Dermis blood vessel endothelial cell (primary cell): ENCODE data around the gene DPM1. TPM values are rescaled to one million over a fixed set of nuclear protein-coding genes. Genes with fewer than 3 reads are reported as not detected.
"Not testable (repeated sequence)": the region's sequence is repeated elsewhere in the genome, so short reads cannot be mapped to it uniquely, and the experiment has no call there.

ENCODE experiments used
- DNase-seq: peaks from one replicate; pipeline ENCODE4 v3.0.0; 2010
- total RNA-seq: library from RNA; depleted of rRNA; stranded (reverse); fragments of >200 nt; gene quantifications from 2 replicates; pipeline ENCODE4 v1.2.3, GENCODE V29; 2014

Gene DPM1
- total RNA-seq, 1 donor from 2014 or later = 71.5 TPM

DNA sequence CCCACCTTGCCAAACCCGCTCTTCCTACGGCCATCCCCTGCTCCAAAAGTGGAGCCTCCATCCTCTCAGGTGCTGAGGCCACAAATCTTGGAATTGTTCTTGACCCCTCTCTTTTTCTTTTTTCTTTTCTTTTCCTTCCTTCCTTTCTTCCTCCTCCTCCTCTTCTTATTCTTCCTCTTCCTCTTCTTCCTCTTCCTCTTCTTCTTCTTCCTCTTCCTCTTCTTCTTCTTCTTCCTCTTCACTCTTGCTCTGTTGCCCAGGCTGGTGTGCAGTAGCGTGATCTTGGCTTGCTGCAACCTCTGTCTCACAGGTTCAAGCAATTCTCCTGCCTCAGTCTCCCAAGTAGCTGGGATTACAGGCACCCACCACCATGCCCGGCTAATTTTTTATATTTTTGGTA, 20.2 kb upstream of the DPM1 start:
- DNase-seq = not testable (repeated sequence)

DNA sequence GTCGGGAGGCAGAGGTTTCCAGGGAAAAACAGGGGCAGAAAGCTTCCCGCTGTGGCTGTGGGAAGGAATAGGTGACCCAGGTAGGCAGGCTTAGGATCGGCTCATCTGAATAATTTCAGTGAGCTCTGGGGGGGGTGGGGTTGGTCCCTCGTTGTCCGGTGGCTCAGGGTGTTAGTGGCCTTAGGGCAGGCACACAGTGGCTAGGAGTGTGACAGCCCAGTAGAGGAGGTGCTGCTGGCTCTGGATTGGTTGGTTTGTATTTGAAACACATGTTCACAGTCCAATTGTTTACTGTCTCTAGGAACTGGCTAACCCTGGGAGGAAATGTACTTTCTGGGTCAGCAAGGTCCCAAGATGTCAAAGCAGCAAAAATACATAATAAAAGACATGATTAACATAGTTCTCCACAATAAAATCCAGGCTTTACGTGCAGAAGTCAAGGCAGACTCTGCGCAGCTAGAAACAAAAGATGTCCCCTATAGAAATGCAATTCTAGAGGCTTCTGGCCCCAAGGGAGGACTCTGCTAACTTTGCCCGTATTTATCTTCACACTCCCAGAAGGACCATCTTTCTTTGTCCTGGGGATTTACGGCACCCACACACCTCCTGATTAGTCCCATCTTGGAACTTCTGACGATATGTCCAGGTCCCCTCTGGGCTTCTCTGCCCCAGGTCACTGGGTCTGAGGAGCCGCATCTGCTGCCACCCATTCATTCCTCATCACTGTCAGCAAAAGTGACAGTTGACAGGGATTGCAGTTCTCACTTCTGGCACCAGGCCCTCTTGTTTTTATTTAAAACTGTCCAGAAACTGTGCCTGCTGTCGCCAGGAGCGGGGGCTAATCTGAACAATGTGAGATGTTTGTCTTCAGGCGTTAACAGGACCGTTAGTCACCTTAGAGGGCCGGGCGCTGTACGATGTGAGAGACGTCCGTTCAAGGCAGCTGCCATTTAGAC, 19.0 kb upstream of the DPM1 start:
- DNase-seq = no peak

DNA sequence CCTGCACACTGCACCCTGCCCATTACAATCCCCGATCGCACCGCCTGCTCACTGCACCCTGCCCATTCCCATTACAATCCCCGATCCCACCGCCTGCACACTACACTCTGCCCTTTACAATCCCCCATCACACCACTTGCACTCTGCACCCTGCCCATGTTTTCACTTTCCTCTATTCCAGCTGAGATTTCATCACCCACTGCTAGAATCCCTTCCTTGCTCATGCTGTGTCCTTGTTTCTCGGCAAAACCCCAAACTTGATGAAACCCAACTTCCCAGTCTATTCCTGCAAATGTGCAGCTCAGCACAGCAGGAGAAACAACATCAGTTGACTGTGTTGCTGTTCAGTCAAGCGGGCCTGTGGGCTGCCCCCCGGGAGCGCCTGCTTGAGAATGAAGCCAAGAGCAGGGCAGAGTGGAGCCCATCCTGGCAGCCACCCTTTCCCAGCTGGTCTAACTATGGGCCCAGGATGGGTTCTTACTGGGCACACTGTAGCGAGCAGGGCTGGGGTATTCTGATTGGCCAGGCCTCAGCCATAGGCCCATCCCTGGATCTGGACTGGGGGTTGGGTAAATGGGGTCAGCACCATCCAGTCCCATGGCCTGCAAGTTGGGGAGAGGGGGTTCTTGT, 17.5 kb upstream of the DPM1 start:
- DNase-seq = no peak

DNA sequence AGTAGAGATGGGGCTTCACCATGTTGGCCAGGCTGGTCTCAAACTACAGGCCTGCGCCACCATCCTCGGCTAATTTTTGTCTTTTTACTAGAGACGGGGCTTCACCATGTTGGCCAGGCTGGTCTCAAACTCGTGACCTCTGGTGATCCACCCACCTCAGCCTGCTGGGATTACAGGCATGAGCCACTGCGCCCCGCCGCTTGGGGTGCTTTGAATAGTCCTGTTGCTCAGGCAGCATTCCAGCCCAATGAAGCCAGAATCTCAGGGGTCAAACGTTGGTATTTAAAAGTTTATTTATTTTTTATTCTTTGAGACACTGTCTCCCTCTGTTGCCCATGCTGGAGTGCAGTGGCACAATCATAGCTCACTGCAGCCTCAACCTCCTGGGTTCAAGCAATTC, 11.6 kb upstream of the DPM1 start:
- no peak for DNase-seq

DNA sequence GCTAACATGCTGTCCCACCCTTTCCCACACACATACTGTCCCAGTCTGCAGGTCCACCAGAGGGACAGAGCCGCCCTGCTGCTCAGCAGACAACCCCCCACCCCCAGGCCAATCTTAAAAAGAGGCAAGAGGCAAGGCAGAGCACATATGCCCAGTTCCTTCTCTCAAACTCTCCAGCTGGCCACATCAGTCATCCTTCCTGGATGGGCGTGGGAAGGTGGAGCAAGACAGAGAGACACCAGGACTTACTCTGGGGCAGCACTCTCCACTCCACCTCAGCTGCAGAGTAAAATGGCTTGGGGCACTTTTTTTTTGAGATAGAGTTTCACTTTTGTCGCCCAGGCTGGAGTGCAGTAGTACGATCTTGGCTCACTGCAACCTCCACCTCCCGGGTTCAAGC, 11.1 kb upstream of the DPM1 start:
- no peak for DNase-seq

DNA sequence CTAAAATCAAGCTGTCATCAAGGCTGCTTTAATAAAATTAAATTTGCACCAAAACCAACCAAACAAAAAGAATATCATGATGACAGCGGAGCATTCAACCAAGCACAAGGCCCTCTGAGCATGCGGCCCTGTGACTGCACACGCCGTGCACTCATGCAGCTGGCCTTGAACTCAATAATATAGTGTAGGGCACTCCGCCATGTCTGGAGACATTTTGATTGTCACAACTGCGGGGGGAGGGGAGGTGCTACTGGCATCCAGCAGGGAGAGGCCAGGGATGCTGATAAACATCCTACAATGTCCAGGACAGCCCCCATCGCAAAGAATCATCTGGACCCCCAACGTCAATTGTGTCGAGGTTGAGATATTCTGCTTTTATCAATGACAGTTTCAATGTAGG, 10.0 kb upstream of the DPM1 start:
- no peak for DNase-seq

DNA sequence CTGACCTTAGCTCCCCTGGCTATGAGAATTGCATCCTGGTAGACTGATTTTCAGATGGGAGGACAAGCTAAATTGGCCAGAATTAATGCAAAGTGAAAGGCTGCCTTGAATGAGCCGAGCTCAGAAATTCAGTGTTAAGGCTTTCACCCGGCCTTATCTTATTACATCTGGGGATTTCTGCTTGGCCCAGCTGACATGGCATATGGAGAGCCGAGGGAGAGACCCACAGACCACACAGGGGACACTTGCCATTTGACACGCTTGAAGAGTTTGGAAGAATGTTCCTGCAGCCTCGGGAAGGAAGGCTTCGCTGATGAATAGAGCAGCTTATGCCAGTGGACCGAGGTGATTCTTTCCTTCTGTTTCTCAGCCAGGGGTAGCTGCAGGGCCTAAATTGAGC, 9.3 kb upstream of the DPM1 start:
- no peak for DNase-seq

DNA sequence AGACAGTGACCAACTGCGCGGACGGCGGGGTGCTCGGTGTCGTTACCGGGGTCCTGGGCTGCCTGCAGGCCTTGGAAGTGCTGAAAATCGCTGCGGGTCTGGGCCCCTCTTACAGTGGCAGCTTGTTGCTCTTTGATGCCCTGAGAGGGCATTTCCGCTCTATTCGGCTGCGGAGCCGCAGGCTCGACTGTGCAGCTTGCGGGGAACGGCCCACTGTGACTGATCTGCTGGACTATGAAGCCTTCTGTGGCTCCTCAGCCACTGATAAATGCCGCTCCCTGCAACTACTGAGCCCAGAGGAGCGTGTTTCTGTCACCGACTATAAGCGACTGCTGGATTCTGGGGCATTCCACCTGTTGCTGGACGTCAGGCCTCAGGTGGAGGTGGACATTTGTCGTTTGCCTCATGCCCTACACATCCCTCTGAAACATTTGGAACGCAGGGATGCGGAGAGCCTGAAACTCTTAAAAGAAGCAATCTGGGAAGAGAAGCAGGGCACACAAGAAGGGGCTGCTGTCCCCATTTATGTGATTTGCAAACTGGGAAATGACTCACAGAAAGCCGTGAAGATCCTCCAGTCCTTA, 1.3 kb upstream of the DPM1 start:
- no peak for DNase-seq

DNA sequence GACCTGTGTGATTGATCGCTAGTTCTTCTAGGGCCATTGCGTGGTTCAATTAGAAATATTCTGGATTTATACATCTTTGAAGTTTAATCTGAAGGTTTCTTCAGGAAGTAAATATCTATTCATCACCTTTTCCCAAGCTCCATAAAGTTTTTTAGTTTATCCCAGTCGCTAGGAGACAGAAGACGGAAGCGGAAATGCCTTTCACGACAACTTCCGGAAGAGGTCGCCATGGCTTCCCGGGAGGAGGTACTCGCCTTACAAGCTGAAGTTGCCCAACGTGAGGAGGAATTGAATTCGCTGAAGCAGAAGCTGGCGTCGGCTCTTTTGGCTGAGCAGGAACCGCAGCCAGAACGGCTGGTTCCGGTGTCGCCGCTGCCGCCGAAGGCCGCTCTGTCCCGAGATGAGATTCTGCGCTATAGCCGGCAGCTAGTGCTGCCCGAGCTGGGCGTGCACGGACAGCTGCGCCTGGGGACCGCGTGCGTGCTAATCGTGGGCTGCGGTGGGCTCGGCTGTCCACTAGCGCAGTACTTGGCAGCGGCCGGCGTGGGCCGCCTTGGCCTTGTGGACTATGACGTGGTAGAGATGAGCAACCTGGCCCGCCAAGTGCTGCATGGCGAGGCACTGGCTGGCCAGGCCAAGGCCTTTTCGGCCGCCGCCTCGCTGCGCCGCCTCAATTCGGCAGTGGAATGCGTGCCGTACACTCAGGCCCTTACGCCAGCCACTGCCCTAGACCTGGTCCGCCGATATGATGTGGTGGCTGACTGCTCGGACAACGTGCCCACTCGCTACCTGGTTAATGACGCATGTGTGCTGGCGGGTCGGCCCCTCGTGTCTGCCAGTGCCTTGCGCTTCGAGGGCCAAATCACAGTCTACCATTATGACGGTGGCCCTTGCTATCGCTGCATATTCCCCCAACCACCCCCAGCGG, 547 bp upstream of the DPM1 start, which contains the start of gene MOCS3:
MOCS3 (plus strand) TSS at position 204 of the 928 bp plus-strand sequence; CDS start at position 229, 25 bp downstream.
- peak; percentile 95 for DNase-seq

DNA sequence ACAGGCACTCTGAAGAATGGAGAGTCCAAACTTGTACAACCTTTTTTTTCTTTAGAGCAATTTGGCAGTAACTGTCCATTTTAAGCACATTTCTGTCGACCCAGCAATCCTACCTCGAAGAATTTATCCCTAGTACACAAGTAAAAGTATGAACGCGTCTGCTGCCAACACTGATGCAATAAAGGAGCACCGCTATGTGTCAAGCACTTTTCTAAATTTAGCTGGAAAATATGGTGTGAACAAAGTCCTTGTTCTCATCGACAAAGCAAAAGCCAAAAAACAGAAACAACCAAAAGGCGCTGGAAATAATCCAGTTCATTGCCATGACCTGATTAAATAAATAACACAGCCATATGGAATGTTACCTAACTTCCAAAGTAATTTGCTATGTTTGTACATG, 1.1 kb downstream of the DPM1 start:
- DNase-seq = peak; percentile 5

DNA sequence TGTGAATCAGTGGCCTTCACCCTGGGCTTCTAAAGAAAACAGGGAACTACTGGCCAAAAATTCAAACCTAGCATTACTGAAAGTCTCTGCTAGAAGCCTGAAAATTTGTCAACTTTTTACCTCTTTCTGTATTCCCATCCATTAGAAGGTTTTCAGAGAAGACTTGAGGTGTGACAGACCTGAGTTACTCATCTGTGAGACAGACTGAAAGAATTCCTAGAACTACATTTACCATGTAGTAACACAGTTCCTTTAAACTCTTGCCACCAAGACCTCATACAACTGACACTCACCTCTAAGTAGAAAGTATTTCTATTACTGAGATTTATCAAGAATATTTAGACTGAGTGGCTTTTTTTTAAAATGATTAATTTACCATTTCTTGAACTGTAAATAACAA, 4.5 kb downstream of the DPM1 start:
- no peak for DNase-seq

DNA sequence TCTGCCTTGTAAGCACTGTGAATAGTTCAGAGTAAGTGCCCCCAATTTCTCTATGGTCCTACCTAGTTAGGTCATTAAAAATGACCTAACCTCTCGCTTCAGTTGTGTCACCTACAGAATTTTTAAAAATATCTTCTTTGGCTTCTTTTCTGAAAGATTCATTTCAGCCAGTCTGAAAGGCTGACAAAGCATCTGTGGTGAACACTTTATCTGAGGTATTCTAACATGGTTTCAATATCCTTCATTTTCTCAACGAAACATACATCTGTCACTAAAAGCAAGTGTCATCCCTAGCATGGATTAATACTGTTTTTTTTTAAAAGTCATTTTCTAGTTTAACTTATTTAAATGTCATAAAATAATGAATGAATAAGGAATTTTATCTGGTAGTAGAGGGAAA, 5.1 kb downstream of the DPM1 start:
- DNase-seq = no peak

DNA sequence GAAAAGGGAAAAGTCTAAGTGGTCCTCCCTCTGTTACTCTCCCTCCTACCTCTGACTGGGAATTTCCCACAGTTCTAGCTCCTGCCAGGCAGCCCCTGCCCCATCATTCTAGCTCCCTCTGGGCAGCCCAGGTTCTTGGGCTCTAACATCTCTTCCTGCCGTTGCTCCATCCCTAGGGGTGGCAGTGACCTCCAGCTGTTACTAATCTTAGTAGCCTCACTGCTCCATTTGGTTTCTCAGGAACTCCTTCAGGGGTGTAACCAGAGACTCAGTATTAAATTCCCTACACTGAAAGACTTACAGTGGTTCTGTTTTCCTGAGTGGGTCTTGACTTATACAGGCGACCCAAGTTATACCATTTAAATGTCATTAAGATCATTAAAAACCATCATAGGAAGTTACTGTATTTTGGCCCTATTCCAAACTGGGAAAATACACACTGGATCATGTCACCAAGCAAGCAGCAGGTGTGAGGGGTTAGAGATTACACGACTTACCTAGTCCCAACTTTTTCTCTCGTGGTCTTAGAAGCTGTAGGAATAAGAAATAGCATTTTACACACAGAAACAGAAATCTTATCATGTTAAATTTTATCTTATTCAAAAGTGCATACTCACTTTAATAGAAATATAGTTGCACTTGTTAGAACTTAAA, 10.1 kb downstream of the DPM1 start:
- no peak for DNase-seq

DNA sequence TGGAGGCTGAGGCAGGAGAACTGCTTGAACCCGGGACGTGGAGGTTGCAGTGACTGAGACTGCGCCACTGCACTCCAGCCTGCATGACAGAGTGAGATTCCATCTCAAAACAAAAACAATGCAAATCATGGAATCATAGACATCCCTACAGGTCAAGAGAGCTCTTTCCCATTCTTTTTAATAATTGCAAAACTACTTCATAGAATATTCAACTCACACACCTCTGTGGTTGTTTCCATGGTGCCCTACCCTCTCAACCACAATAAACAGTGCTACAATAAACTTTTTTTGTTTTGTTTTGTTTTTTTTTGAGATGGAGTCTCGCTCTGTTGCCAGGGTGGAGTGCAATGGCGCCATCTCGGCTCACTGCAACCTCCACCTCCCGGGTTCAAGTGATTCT, 15.3 kb downstream of the DPM1 start:
- no peak for DNase-seq

DNA sequence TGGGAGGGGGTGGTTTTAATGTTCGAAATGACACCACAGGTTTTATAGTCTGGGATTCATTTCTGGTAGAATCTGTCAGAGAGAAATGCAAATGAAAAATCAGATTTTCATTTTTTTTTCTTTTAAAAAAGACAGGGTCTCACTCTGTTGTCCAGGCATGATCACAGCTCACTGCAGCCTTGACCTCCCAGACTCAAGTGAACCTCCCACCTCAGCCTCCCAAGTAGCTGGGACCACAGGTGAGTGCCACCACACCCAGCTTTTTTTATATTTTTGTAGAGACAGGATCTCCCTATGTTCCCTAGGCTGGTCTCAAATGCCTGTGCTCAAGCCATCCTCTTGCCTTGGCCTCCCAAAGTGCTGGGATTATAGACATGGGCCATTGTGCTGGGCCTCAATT, 24.7 kb downstream of the DPM1 start:
- DNase-seq = no peak

DNA sequence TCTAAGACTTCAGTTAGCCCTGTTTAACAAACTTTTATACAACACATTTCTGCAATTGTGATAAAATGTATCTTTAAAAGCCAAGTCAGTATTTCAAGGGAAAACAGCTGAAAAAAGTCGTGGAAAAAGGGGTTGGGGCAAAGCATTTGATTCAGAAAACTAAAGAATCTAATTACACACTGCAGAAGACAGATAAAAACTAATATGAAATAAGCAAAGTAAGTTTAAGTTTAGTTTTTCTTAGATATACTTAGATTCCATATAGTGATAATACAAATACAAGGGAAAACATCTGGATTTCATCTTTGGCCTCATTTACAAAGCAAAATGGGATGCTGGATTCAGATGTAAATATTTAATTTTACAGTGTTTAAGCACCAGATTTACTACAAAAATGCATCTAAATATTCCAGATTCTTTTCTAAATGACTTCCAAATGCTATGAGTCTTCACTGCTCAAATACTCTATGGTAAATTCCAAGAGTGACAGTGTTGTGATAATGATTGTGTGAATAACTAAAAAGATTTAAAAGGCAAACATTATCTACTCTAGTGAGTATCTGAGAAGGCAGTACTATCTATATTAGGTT, 25.5 kb downstream of the DPM1 start:
- DNase-seq = no peak

DNA sequence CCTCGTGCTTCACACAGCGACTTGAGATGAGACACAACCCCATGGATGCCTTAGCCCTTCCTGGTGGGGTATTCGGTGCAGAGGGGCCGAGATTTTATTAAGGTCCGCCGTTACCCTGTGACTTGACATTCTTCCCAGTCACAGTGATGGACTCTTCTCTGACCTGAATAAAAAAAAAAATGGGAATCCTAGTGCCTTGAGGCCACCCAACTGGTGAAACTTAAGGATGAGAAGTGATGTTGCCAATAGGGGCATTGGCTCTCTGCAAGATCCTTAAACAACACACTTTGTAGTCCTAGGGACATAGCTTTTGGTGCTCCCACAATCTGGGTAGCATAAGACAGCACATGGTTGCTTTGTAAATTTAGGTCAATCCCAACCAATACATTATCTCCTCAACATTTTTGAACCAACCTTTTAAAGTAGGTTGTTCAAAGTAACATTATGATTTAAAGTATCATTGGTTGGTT, 26.3 kb downstream of the DPM1 start:
- DNase-seq = no peak

DNA sequence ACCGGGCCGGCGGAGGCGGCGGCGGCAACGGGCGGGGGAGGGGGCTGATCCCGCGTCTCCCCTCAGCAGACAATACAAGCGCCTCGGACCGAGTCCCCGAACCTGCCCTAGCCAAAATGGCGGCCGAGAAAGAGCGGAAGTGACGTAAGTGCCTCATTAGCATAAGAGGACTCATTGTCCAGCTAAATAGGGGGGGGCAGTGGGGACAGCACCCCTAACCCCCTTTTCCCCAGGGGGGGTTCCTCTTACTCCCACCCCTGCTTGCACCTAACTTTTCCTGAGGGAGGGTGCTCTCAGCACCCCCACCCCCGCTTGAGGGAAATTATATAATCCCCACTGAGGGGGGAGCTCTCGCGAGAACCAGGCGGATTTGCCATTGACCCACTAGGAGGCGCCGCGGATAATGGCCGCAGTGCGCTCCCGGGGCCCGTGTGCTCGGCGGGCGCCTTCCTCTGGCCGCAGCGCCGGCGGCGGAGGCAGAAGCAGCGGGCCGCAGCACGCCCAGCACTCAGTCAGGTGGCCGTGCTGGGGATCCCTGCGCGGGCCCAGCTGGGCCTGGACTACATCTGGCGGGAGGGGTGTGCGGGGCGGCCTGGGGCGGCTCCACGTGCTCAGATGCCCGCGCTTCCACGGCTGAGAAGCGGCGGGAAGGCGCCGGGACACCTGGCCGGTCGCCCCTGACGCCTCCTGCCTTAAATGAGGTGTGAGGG, 26.9 kb downstream of the DPM1 start, which contains the start of gene ADNP:
ADNP (minus strand) TSS at position 132 of the 710 bp plus-strand sequence. CDS start 27,441 bp downstream, outside the sequence.
- DNase-seq = peak; percentile 97

DNA sequence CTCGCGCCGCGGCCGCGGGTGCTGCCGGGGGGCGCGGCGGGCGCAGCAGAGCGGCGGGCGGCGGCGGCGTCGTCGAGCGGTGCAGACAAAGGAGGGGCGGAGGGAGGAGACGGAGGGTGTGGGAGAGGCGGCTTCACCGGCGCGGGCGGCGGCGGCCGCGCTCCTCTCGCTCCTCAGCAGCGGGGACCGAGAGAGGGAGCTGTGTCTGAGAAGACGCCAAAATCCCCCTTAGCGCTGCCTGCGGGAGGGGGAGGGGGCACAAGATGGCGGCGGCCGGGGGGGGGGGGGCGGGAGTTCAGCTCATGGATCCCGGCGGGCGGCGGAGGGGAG, 27.4 kb downstream of the DPM1 start:
- no peak for DNase-seq

DNA sequence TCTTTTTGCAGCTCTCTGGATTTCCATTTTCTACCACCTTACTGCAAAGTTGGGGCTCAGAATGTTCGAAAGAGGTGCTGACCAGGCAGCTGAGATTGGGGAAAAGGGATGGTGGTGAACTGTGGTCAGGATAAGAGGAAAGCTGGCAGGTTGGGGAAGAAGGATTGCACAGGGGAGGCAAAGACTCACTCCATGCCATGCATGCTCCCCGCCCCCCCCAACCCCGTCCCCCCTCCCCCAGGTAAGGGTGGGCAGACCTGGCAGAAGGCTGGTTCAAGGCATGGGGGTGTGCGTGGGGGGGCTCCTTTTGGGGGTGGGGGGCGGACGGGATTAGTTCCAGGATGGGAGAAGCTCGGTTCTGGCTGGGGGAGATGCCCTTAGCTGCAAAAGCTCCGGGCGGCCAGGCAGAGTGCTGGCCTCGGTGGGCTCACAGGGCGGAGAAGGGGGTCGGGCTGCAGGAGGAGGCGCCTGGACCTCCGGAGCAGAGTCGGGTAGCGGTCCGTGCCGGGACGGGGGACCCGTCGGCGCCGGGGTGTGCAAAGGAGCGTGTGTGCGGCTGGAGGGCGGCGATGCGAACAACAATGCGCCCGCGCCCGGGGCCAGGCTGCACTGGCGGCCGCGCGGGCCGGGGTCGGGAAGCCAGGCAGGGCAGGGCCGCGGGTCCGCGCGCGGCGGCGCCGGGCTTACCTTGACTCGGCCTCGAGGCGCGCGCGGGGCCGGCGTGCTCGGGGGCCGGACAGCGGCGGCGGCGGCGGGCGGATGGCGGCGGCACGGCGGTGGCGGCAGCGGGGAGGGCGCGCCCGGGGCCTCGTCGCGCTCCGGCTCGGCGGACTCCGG, 28.0 kb downstream of the DPM1 start:
- peak; percentile 30 for DNase-seq
